Neural progenitor cell (in vitro differentiated cells): ENCODE measurements around the gene CREB5. TPM values are rescaled to one million over a fixed set of nuclear protein-coding genes. Genes with fewer than 3 reads are reported as not detected.

Experiments used
- DNase-seq: peaks from one replicate; pipeline ENCODE4 v3.0.0-alpha.2; 2016; ENCODE audit warnings: low spot score
- H2AFZ ChIP-seq: fragments of 200-600 bp; sonication (generic); replicated peaks from 2 replicates; pipeline ENCODE4 v1.6.1; 2016; ENCODE audit warnings: antibody characterized with exemption
- H3F3A ChIP-seq: fragments of 200-600 bp; sonication (generic); 2 replicates; pipeline ENCODE4 v1.6.1; 2016; ENCODE audit warnings: antibody characterized with exemption, low read depth
- H3K27ac ChIP-seq: fragments of 200-600 bp; sonication (generic); 2 replicates; pipeline ENCODE4 v1.5.1; 2016; ENCODE audit warnings: mild to moderate bottlenecking
- H3K27me3 ChIP-seq: fragments of 200-600 bp; sonication (generic); 2 replicates; pipeline ENCODE4 v1.6.1; 2016; ENCODE audit warnings: mild to moderate bottlenecking, moderate library complexity
- H3K36me3 ChIP-seq: fragments of 200-600 bp; sonication (generic); 2 replicates; pipeline ENCODE4 v1.5.1; 2016
- H3K4me1 ChIP-seq: fragments of 200-600 bp; sonication (generic); 2 replicates; pipeline ENCODE4 v1.6.1; 2016; ENCODE audit warnings: mixed run types
- H3K4me2 ChIP-seq: fragments of 200-600 bp; sonication (generic); 2 replicates; pipeline ENCODE4 v1.6.1; 2016
- H3K4me3 ChIP-seq: fragments of 200-600 bp; sonication (generic); 2 replicates; pipeline ENCODE4 v1.5.1; 2016
- H3K79me2 ChIP-seq: fragments of 200-600 bp; sonication (generic); 2 replicates; pipeline ENCODE4 v1.6.1; 2016; ENCODE audit warnings: low read depth
- H3K9ac ChIP-seq: fragments of 200-600 bp; sonication (generic); 2 replicates; pipeline ENCODE4 v1.6.1; 2016
- H3K9me3 ChIP-seq: fragments of 200-600 bp; sonication (generic); 2 replicates; pipeline ENCODE4 v1.5.1; 2016; ENCODE audit warnings: low read depth
- H4K20me1 ChIP-seq: fragments of 200-600 bp; sonication (generic); 2 replicates; pipeline ENCODE4 v1.6.1; 2016; ENCODE audit warnings: low read depth
- H3K27ac Mint-ChIP-seq: 3 replicates; pipeline ENCODE4 v1.8.0; 2021; ENCODE audit warnings: mixed read lengths
- H3K27me3 Mint-ChIP-seq: 2 replicates; pipeline ENCODE4 v1.8.0; 2022; ENCODE audit warnings: low read depth, mild to moderate bottlenecking, inconsistent platforms, moderate library complexity, mixed read lengths; ENCODE audit not compliant: insufficient read depth
- H3K36me3 Mint-ChIP-seq: 3 replicates; pipeline ENCODE4 v1.8.0; 2021; ENCODE audit warnings: mixed read lengths
- H3K4me1 Mint-ChIP-seq: 3 replicates; pipeline ENCODE4 v1.8.0; 2021; ENCODE audit warnings: mixed read lengths
- H3K4me3 Mint-ChIP-seq: 3 replicates; pipeline ENCODE4 v1.8.0; 2021; ENCODE audit warnings: mild to moderate bottlenecking, moderate library complexity, mixed read lengths
- H3K9me3 Mint-ChIP-seq: 3 replicates; pipeline ENCODE4 v1.8.0; 2020; ENCODE audit warnings: mixed read lengths
- CTCF ChIP-seq: fragments of 200-600 bp; sonication (generic); IDR thresholded peaks from 2 replicates; pipeline ENCODE4 v1.5.1; 2017; ENCODE audit warnings: antibody characterized with exemption, mild to moderate bottlenecking
- EZH2 ChIP-seq: fragments of 200-600 bp; sonication (generic); IDR thresholded peaks from 2 replicates; pipeline ENCODE4 v1.6.1; 2017; ENCODE audit warnings: antibody characterized with exemption, mild to moderate bottlenecking, moderate library complexity
- EZH2phosphoT487 ChIP-seq: fragments of 200-600 bp; sonication (generic); IDR thresholded peaks from 2 replicates; pipeline ENCODE4 v1.6.1; 2017; ENCODE audit warnings: antibody characterized with exemption
- total RNA-seq: library from RNA; depleted of rRNA; stranded (reverse); fragments of >200 nt; gene quantifications from 2 replicates; pipeline ENCODE4 v1.2.3, GENCODE V29; 2015; ENCODE audit warnings: low replicate concordance

The CREB5 gene
- total RNA-seq, 1 donor from 2014 or later: 1.2 TPM

- Histone ChIP-seq H3K9ac (no peak overlapping the region), H3K4me3 (no peak overlapping the region), H3K4me1 (peaks cover 20% of the 10 kb centered on the region), H3K4me2 (no peak overlapping the region), H2AFZ (no peak overlapping the region), H3K27ac (no peak overlapping the region), H3F3A (no peaks in the 10 kb centered on the region), H3K9me3 (no peaks in the 10 kb centered on the region), H3K36me3 (no peaks in the 10 kb centered on the region), H3K79me2 (no peaks in the 10 kb centered on the region), H3K27me3 (no peaks in the 10 kb centered on the region), H4K20me1 (no peaks in the 10 kb centered on the region)
- Mint-ChIP-seq H3K27me3 (peaks cover 2% of the 10 kb centered on the region), H3K36me3 (peaks cover 2% of the 10 kb centered on the region), H3K4me1 (peaks cover 27% of the 10 kb centered on the region), H3K9me3 (peaks cover 2% of the 10 kb centered on the region), H3K27ac (no peak overlapping the region), H3K4me3 (no peak overlapping the region)
- no peak for DNase-seq
- TF ChIP-seq EZH2 (no peak), CTCF (no peak), EZH2phosphoT487 (no peak)
Observed at GRCh38 chr7:28487487-28487886, 75.2 kb downstream of the CREB5 start.

- H3K36me3 Mint-ChIP-seq: peaks cover 2% of the 10 kb centered on the region
- no peak for TF ChIP-seq CTCF
- TF ChIP-seq EZH2phosphoT487: no peak
- no peak for TF ChIP-seq EZH2
- Histone ChIP-seq H3K9ac (no peak overlapping the region), H3K4me3 (no peak overlapping the region), H3K9me3 (no peaks in the 10 kb centered on the region), H3K36me3 (no peaks in the 10 kb centered on the region), H3K27ac (no peak overlapping the region), H3K4me1 (peaks cover 14% of the 10 kb centered on the region), H2AFZ (no peak overlapping the region), H3K4me2 (no peak overlapping the region), H3K27me3 (no peaks in the 10 kb centered on the region), H3K79me2 (no peaks in the 10 kb centered on the region), H4K20me1 (no peaks in the 10 kb centered on the region), H3F3A (no peaks in the 10 kb centered on the region)
- DNase-seq: no peak
- H3K4me3 Mint-ChIP-seq: no peak overlapping the region
- H3K27me3 Mint-ChIP-seq: peaks cover 2% of the 10 kb centered on the region
- peaks cover 2% of the 10 kb centered on the region for H3K9me3 Mint-ChIP-seq
- H3K4me1 Mint-ChIP-seq: peaks cover 20% of the 10 kb centered on the region
- H3K27ac Mint-ChIP-seq: no peak overlapping the region
Observed at GRCh38 chr7:28488061-28488791, 75.9 kb downstream of the CREB5 start.

GRCh38 chr7:28490831-28491230 lies 78.5 kb downstream of the CREB5 start:
- no peak overlapping the region for H3K27ac ChIP-seq
- no peaks in the 10 kb centered on the region for H3K9me3 ChIP-seq

More at GRCh38 chr7:28490831-28491230, 78.5 kb downstream of the CREB5 start:
- H3K4me1 ChIP-seq: peaks cover 8% of the 10 kb centered on the region
- no peaks in the 10 kb centered on the region for H3K36me3 ChIP-seq
- no peaks in the 10 kb centered on the region for H3K27me3 ChIP-seq
- H3K4me3 Mint-ChIP-seq: no peak overlapping the region
- peaks cover 6% of the 10 kb centered on the region for H3K4me1 Mint-ChIP-seq
- H3K79me2 ChIP-seq: no peaks in the 10 kb centered on the region
- H3F3A ChIP-seq: no peaks in the 10 kb centered on the region
- H2AFZ ChIP-seq: no peak overlapping the region
- no peak overlapping the region for H3K9ac ChIP-seq
- no peak for DNase-seq
- no peaks in the 10 kb centered on the region for H4K20me1 ChIP-seq
- H3K4me3 ChIP-seq: no peak overlapping the region
- peaks cover 2% of the 10 kb centered on the region for H3K36me3 Mint-ChIP-seq
- H3K9me3 Mint-ChIP-seq: peaks cover 2% of the 10 kb centered on the region
- peak overlapping the region; percentile 81 for H3K27ac Mint-ChIP-seq
- peaks cover 2% of the 10 kb centered on the region for H3K27me3 Mint-ChIP-seq
- no peak for TF ChIP-seq EZH2phosphoT487
- TF ChIP-seq CTCF: no peak
- no peak for TF ChIP-seq EZH2
- no peak overlapping the region for H3K4me2 ChIP-seq
